Gastrocnemius medialis (tissue), 4 donors: ENCODE measurements around the gene SSH3. TPM values are rescaled to one million over a fixed set of nuclear protein-coding genes. Genes with fewer than 3 reads are reported as not detected.

Source experiments
- ATAC-seq, 2 donors: fragments of 150-250 bp; one replicate each; pipeline ENCODE4 v1.9.1; 2016
- DNase-seq, 2 donors: peaks; one replicate each; pipeline ENCODE4 v3.0.0-alpha.2; 2019
- H3K27ac ChIP-seq, 4 donors: fragments of 200-600 bp; sonication (generic); 1 replicate in 1 of 4; 2 replicates in 3 of 4; pipeline ENCODE4 v1.5.1; 2016 to 2018; ENCODE audit warnings: mild to moderate bottlenecking in 2 of 4, moderate library complexity in 1 of 4
- H3K27me3 ChIP-seq, 3 donors: fragments of 200-600 bp; sonication (generic) in 2 of 3; 1 replicate in 1 of 3; 2 replicates in 2 of 3; pipeline versions ENCODE4 v1.5.1 to v1.6.0; 2016 to 2019; ENCODE audit warnings: mild to moderate bottlenecking in 1 of 3, moderate library complexity in 1 of 3
- H3K36me3 ChIP-seq, 2 donors: fragments of 200-600 bp; sonication (generic) in 1 of 2; one replicate each; pipeline ENCODE4 v1.5.1; 2017 to 2018
- H3K4me1 ChIP-seq, 2 donors: fragments of 200-600 bp; sonication (generic) in 1 of 2; one replicate each; pipeline ENCODE4 v1.5.1; 2016 to 2017; ENCODE audit warnings: mild to moderate bottlenecking in 2 of 2
- H3K4me3 ChIP-seq, 4 donors: fragments of 200-600 bp; sonication (generic) in 3 of 4; 1 replicate in 1 of 4; 2 replicates in 3 of 4; pipeline ENCODE4 v1.5.1; 2016 to 2019; ENCODE audit warnings: mild to moderate bottlenecking in 2 of 4
- H3K9me3 ChIP-seq, 3 donors: fragments of 200-600 bp; sonication (generic) in 2 of 3; 1 replicate in 1 of 3; 2 replicates in 2 of 3; pipeline ENCODE4 v1.5.1; 2016 to 2019
- CTCF ChIP-seq, 5 experiments: fragments of 450-650 bp in 3 of 5; fragments of 200-600 bp in 2 of 5; sonication (generic) in 2 of 5; IDR thresholded peaks in 4 of 5; conservative IDR thresholded peaks in 1 of 5; 1 replicate in 4 of 5; 2 replicates in 1 of 5; pipeline ENCODE4 v1.5.1; 2016 to 2019; ENCODE audit warnings: antibody characterized with exemption in 5 of 5, mild to moderate bottlenecking in 3 of 5, moderate library complexity in 3 of 5
- POLR2A ChIP-seq, 2 donors: fragments of 450-650 bp; IDR thresholded peaks; one replicate each; pipeline ENCODE4 v1.6.1; 2017; ENCODE audit warnings: antibody characterized with exemption in 2 of 2, mild to moderate bottlenecking in 2 of 2, moderate library complexity in 2 of 2
- in situ Hi-C, 4 donors: fragments of 200-750 bp; cut with MboI; loops; one replicate each; pipeline versions ENCODE4 v1.15.0 to v1.8.0; 2017; ENCODE audit warnings: low sequenced_read_pairs in 4 of 4
- intact Hi-C: fragments of 100-400 bp; cut with DNase I; formaldehyde crosslinking; loops from one replicate; pipeline ENCODE4 v1.15.1; 2023; ENCODE audit warnings: low total_unique reads
- total RNA-seq, 4 donors: library from RNA; depleted of rRNA; stranded (reverse); fragments of >200 nt; gene quantifications; one replicate each; pipeline versions ENCODE4 v1.1.0 to v1.2.3, GENCODE V29; 2016

Gene SSH3
- total RNA-seq, 4 donors from 2014 or later, result 7.9 to 16.3 (median 11.9) TPM

GRCh38 chr11:67271205-67271540 is 32.2 kb upstream of the SSH3 start:
- Histone ChIP-seq H3K9me3 (no peaks in the 10 kb centered on the region), H3K27me3 (no peaks in the 10 kb centered on the region), H3K36me3 (peaks cover 0 to 6% of the 10 kb centered on the region in 2 donors), H3K4me1 (peaks cover 85 to 91% of the 10 kb centered on the region in 2 donors), H3K4me3 (peak overlapping the region in 1 of 4 donors; percentile 2), H3K27ac (peak overlapping the region in 3 of 4 donors; percentile 47 to 89 (median 79))
- intact Hi-C loops, result no loop called here
- DNase-seq, result no peak
- in situ Hi-C loops, result no loop called here
- no peak for ATAC-seq
- no peak for TF ChIP-seq CTCF (IDR thresholded peaks at IDR 0.05 in 4 of 5, conservative IDR thresholded peaks at IDR 0.05 in 1 of 5)
- TF ChIP-seq POLR2A (IDR thresholded peaks at IDR 0.05), result no peak

GRCh38 chr11:67271541-67272284 is 31.6 kb upstream of the SSH3 start:
- intact Hi-C loops, result no loop called here
- Histone ChIP-seq H3K27me3 (no peaks in the 10 kb centered on the region), H3K36me3 (peaks cover 0 to 6% of the 10 kb centered on the region in 2 donors), H3K27ac (peak overlapping the region; percentile 47 to 89 (median 83)), H3K4me3 (no peak overlapping the region), H3K9me3 (no peaks in the 10 kb centered on the region), H3K4me1 (peaks cover 91 to 97% of the 10 kb centered on the region in 2 donors)
- in situ Hi-C loops, result no loop called here
- no peak for TF ChIP-seq CTCF (IDR thresholded peaks at IDR 0.05 in 4 of 5, conservative IDR thresholded peaks at IDR 0.05 in 1 of 5)
- TF ChIP-seq POLR2A (IDR thresholded peaks at IDR 0.05), result no peak
- ATAC-seq, result peak in 1 of 2 donors; percentile 48
- DNase-seq, result peak in 1 of 2 donors; percentile 65

GRCh38 chr11:67272327-67273259 is 30.7 kb upstream of the SSH3 start:
- TF ChIP-seq CTCF (IDR thresholded peaks at IDR 0.05 in 4 of 5, conservative IDR thresholded peaks at IDR 0.05 in 1 of 5) (no peak), POLR2A (IDR thresholded peaks at IDR 0.05) (no peak)
- in situ Hi-C loops (no loop called here), intact Hi-C loops (no loop called here)
- DNase-seq (peak in 1 of 2 donors; percentile 14), ATAC-seq (no peak)
- H3K4me3 ChIP-seq, result no peak overlapping the region
- peaks cover 0 to 6% of the 10 kb centered on the region in 2 donors for H3K36me3 ChIP-seq
- H3K9me3 ChIP-seq, result no peaks in the 10 kb centered on the region
- no peaks in the 10 kb centered on the region for H3K27me3 ChIP-seq
- peaks cover 94 to 99% of the 10 kb centered on the region in 2 donors for H3K4me1 ChIP-seq
- peak overlapping the region; percentile 47 to 89 (median 83) for H3K27ac ChIP-seq

GRCh38 chr11:67273260-67273990 is 29.9 kb upstream of the SSH3 start:
- in situ Hi-C loops, result no loop called here
- H3K36me3 ChIP-seq, result no peaks in the 10 kb centered on the region
- DNase-seq, result peak in 1 of 2 donors; percentile 21

More at GRCh38 chr11:67273260-67273990, 29.9 kb upstream of the SSH3 start:
- Histone ChIP-seq H3K4me1 (peaks cover 94 to 98% of the 10 kb centered on the region in 2 donors), H3K27me3 (no peaks in the 10 kb centered on the region), H3K4me3 (no peak overlapping the region), H3K27ac (peak overlapping the region; percentile 10 to 89 (median 83)), H3K9me3 (no peaks in the 10 kb centered on the region)
- intact Hi-C loops, result no loop called here
- ATAC-seq, result no peak
- TF ChIP-seq CTCF (IDR thresholded peaks at IDR 0.05 in 4 of 5, conservative IDR thresholded peaks at IDR 0.05 in 1 of 5), result no peak
